Tibial nerve (tissue), 4 donors: ENCODE results near the gene FIP1L1. TPM values are rescaled to one million over a fixed set of nuclear protein-coding genes. Genes with fewer than 3 reads are reported as not detected.
A peak's percentile ranks its signal among the peaks of the same experiment; 100 is the strongest.

Source experiments
- DNase-seq, 2 donors: peaks; one replicate each; pipeline ENCODE4 v3.0.0-alpha.2; 2019; ENCODE audit warnings: low spot score in 2 of 2
- H3K27ac ChIP-seq, 4 donors: fragments of 200-600 bp; sonication (generic) in 3 of 4; one replicate each; pipeline ENCODE4 v1.5.1; 2017 to 2019; ENCODE audit warnings: mild to moderate bottlenecking in 1 of 4
- H3K27me3 ChIP-seq, 2 donors: fragments of 200-600 bp; sonication (generic) in 1 of 2; one replicate each; pipeline versions ENCODE4 v1.5.1 to v1.6.0; 2017 to 2019
- H3K36me3 ChIP-seq, 3 donors: fragments of 200-600 bp; sonication (generic); one replicate each; pipeline ENCODE4 v1.5.1; 2018 to 2019
- H3K4me1 ChIP-seq, 4 donors: fragments of 200-600 bp; sonication (generic) in 3 of 4; one replicate each; pipeline ENCODE4 v1.5.1; 2017 to 2019
- H3K4me3 ChIP-seq, 4 donors: fragments of 200-600 bp; sonication (generic) in 3 of 4; one replicate each; pipeline ENCODE4 v1.5.1; 2017 to 2019; ENCODE audit warnings: mild to moderate bottlenecking in 1 of 4, moderate library complexity in 1 of 4
- H3K9me3 ChIP-seq, 4 donors: fragments of 200-600 bp; sonication (generic) in 3 of 4; one replicate each; pipeline ENCODE4 v1.5.1; 2017 to 2019
- CTCF ChIP-seq, 5 experiments: fragments of 200-600 bp in 3 of 5; fragments of 450-650 bp in 2 of 5; sonication (generic) in 3 of 5; IDR thresholded peaks; one replicate each; pipeline ENCODE4 v1.5.1; 2016 to 2019; ENCODE audit warnings: antibody characterized with exemption in 5 of 5, mild to moderate bottlenecking in 3 of 5, moderate library complexity in 2 of 5
- EP300 ChIP-seq, 2 donors: sonication (generic); formaldehyde crosslinking; IDR thresholded peaks; one replicate each; pipeline ENCODE4 v1.6.1; 2017; ENCODE audit warnings: antibody characterized with exemption in 2 of 2, mild to moderate bottlenecking in 1 of 2
- POLR2A ChIP-seq, 2 donors: fragments of 450-650 bp; IDR thresholded peaks; one replicate each; pipeline ENCODE4 v1.6.1; 2017; ENCODE audit warnings: antibody characterized with exemption in 2 of 2, mild to moderate bottlenecking in 2 of 2, moderate library complexity in 2 of 2
- WGBS, 2 donors: methylation state at CpG; one replicate each; pipeline ENCODE4 v1.1.5; 2018; 5-methylcytosine and 5-hydroxymethylcytosine counted together
- total RNA-seq, 4 donors: library from RNA; depleted of rRNA; stranded (reverse); fragments of >200 nt; gene quantifications; one replicate each; pipeline ENCODE4 v1.1.0, GENCODE V29; 2016

Gene FIP1L1
- total RNA-seq, 4 donors from 2014 or later, result 43.2 to 56.4 (median 51.8) TPM

- Histone ChIP-seq H3K27me3 (no peaks in the 10 kb centered on the region), H3K27ac (no peak overlapping the region), H3K4me1 (peaks cover 0 to 30% (median 0%) of the 10 kb centered on the region in 4 donors), H3K4me3 (no peak overlapping the region), H3K9me3 (no peaks in the 10 kb centered on the region), H3K36me3 (no peaks in the 10 kb centered on the region)
- no peak for DNase-seq
- TF ChIP-seq EP300 (IDR thresholded peaks at IDR 0.05) (no peak), POLR2A (IDR thresholded peaks at IDR 0.05) (no peak)
- 94 to 95% methylated on average over 2 of the region's 2 CpGs for WGBS, 2 donors
Measured at GRCh38 chr4:53500546-53500945, 123.1 kb downstream of the FIP1L1 start.

DNA sequence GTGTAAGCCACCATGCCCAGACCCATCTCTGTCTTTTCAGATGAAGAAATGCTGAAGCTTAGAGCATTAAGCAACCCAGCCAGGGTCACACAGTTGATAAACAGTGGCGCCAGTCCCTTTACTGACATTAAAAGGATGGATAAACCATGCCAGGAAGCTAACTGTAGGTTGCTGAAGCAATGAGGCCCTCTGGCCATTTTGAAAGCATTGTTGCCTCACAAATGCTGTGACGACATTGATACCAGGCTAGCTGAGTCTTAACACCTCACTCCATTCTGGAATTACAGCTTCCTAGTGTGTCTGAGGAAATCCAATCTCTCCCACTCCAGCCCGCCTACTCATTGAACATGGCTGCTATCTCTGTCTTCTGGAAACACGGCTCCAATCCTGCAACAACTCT is 124.1 kb downstream of the FIP1L1 start:
- no peak overlapping the region for H3K4me3 ChIP-seq
- TF ChIP-seq POLR2A (IDR thresholded peaks at IDR 0.05) (no peak), EP300 (IDR thresholded peaks at IDR 0.05) (no peak), CTCF (IDR thresholded peaks at IDR 0.05) (no peak)
- no peaks in the 10 kb centered on the region for H3K27me3 ChIP-seq
- H3K36me3 ChIP-seq, result no peaks in the 10 kb centered on the region
- no peak overlapping the region for H3K27ac ChIP-seq
- no peaks in the 10 kb centered on the region for H3K9me3 ChIP-seq
- WGBS, 2 donors, result 93 to 99% methylated on average over 4 of the region's 4 CpGs
- no peak for DNase-seq
- H3K4me1 ChIP-seq, result peaks cover 0 to 26% (median 0%) of the 10 kb centered on the region in 4 donors

DNA sequence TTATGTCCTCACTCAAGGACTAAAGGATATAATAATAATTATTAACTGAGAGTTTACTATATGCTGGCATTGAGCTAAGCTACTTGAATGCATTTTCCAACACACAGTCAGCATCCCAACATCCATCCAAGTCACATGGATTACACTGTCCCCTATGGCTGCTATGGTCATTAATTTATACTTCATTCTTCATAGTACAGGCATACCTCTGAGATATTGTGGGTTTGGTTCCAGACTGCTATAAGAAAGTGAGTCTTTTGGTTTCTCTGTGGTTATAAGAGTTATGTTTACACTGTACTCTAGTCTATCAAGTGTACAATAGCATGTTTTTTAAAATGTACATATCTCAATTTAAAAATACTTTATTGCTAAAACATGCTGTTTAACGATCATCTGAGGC is 124.7 kb downstream of the FIP1L1 start:
- no peak for TF ChIP-seq POLR2A (IDR thresholded peaks at IDR 0.05)
- no peak for TF ChIP-seq CTCF (IDR thresholded peaks at IDR 0.05)
- no peak for TF ChIP-seq EP300 (IDR thresholded peaks at IDR 0.05)
- Histone ChIP-seq H3K27me3 (no peaks in the 10 kb centered on the region), H3K9me3 (no peaks in the 10 kb centered on the region), H3K4me1 (peaks cover 0 to 21% (median 1%) of the 10 kb centered on the region in 4 donors), H3K27ac (no peak overlapping the region), H3K4me3 (no peak overlapping the region), H3K36me3 (no peaks in the 10 kb centered on the region)
- WGBS, 2 donors, result 90 to 94% methylated on average over 1 of the region's 1 CpG
- no peak for DNase-seq

GRCh38 chr4:53505947-53506346 is 128.5 kb downstream of the FIP1L1 start:
- Histone ChIP-seq H3K27ac (no peak overlapping the region), H3K4me1 (peaks cover 0 to 31% (median 3%) of the 10 kb centered on the region in 4 donors), H3K9me3 (no peaks in the 10 kb centered on the region), H3K36me3 (no peaks in the 10 kb centered on the region), H3K4me3 (no peak overlapping the region), H3K27me3 (no peaks in the 10 kb centered on the region)
- 92 to 94% methylated on average over 2 of the region's 2 CpGs for WGBS, 2 donors
- TF ChIP-seq EP300 (IDR thresholded peaks at IDR 0.05) (no peak), POLR2A (IDR thresholded peaks at IDR 0.05) (no peak), CTCF (IDR thresholded peaks at IDR 0.05) (no peak)
- no peak for DNase-seq

DNA sequence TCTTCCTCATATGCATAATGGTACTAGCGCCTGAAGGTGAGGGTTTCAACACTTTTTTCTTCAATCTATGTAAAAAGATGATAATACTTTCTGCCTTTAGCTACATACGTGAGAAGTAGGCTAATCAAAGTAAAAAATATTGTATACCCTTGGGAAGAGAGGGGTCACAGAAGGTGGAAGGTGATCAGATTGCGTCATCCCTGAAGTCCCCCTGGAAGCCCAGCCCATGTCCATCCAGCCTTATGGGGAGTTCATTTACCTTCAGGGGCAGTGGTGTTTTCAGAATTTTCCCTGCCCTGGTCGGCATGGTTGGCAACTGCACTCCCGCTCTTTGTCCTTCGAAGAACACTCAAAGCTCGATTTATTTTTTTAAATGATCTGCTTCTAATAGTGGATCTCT is 129.6 kb downstream of the FIP1L1 start:
- TF ChIP-seq CTCF (IDR thresholded peaks at IDR 0.05) (no peak), POLR2A (IDR thresholded peaks at IDR 0.05) (no peak)
- no peak for DNase-seq
- Histone ChIP-seq H3K4me3 (peak overlapping the region in 1 of 4 donors; percentile 31), H3K27ac (no peak overlapping the region), H3K4me1 (peaks cover 0 to 35% (median 3%) of the 10 kb centered on the region in 4 donors), H3K27me3 (no peaks in the 10 kb centered on the region), H3K36me3 (no peaks in the 10 kb centered on the region), H3K9me3 (no peaks in the 10 kb centered on the region)
- 79 to 84% methylated on average over 7 of the region's 7 CpGs for WGBS, 2 donors
